HG03196 (cell line): Measurements from ENCODE around the gene SCYL3.

Experiments
- ATAC-seq: cut with Tn5 transposase; IDR thresholded peaks from one replicate; pipeline ENCODE4 v1.9.1; 2021; ENCODE audit not compliant: unreplicated experiment

SCYL3 gene

DNA sequence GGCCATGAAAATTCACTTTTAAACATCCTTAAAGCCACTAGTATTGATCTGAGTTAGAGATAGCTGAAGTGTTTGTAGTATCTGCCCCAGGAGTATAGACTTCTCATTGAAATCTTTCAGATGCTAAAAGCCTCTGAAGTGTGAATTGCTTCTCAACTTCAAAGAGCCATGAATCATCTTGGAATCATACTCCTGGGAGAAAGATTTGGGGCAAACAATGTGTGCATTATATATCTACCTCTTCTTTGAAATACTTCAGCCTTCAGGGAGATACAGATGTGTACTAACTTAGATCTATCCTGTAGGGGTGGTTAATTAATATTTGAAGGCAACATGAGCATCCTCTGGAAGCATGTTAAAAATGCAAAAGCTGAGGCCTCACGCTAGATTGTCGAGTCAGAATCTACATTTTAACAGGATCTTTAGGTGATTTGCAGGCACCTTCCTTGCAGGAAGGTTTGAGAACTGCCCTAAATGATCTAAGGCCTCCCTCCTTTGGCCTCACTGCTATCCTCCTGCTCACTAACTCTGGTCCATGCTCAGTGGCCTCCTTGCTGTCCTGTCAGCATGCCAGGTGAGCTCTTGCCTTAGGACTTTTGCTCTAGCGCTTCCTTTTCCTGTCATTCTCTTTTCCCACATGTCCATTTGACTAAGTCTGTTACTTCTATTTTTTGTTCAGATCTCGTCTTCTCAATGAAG, 6.0 kb upstream of the SCYL3 start:
- ATAC-seq = no peak

GRCh38 chr1:169896013-169896412, 2.3 kb upstream of the SCYL3 start:
- no peak for ATAC-seq

DNA sequence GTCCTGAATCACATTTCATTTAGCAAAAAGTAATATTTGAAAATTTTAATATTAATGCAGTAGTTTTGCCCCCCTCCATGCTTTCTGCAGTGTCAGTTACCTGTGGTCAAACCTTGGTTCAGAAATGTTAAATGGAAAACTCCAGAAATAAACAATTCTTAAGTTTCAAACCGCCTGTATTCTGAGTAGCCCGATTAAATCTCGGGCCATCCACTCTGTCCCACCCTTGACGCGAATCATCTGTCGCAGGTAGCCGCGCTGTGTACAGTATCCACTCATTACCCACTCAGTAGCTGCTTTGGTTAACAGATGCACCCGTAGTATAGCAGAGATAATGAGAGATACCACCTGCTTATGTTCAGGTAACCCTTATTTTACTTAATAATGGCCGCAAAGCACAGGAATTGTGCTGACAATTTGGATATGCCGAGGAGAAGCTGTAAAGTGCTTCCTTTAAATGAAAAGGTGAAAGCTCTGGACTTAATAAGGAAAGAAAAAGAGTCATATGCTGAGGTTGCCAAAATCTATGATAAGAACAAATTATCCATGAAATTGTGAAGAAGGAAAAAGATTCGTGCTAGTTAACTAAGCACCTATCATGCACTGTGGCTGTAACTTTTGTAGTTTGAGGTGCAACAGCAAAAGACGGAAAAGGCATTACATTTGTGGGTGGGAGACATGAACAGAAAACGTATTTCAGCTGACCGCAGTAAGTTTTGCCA, 889 bp upstream of the SCYL3 start:
- no peak for ATAC-seq

GRCh38 chr1:169892927-169893644, 610 bp downstream of the SCYL3 start:
- peak; percentile 20 for ATAC-seq

- ATAC-seq = no peak
Measured at GRCh38 chr1:169892176-169892926, 1.3 kb downstream of the SCYL3 start.

DNA sequence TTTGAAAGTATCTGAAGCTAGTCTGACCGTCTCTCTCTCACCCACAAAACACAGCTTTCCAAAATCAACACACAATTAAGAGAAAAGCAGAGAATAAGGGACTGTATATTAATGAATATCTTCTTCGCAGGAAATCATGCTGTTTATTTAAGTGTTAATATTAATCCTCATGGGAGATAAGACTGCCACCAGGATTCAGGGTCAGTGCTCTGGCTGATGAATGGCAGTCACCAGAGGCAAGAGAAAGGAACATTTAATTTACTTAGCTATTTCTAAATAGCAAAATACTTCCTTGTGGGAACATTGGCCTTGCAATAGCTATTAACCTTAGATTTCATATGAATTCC, 2.2 kb downstream of the SCYL3 start:
- ATAC-seq = no peak

GRCh38 chr1:169890761-169891538, 2.7 kb downstream of the SCYL3 start:
- no peak for ATAC-seq

DNA sequence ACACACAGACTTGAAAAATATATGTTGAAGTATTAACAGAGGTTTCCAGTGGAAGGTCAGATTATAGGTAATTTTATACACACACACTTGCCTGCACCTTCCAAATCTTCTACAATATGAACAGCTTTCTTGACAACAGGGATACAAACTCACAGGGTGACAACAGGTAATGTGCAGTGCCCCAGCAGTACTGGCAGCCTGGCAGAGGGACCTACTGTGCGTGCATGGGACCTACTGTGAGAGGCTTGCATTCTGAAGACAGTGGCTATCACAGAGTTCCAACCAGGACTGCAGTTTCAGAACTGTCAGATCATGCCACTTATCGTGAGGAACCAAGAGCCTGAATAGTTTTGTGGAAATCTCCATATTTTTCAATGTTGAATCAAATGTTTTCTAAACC, 3.8 kb downstream of the SCYL3 start:
- ATAC-seq = no peak

DNA sequence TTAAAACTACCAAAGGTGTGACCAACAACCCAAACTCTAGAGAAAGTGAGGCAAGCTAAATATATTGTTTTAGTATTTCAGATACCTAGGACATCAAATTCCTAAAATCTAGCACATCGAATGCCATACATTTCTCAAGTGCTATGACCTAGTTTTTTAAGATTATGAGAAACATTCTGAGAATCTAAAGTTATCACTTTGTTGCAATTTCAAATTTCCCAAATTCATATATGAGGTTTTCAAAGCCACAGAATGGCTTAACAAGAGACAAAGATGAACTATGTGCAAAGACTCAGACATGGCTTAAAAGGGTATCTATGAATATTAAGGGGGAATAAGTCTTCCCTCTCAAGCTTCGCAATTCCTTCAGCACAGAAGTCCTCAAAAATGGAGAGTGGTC, 6.8 kb downstream of the SCYL3 start:
- no peak for ATAC-seq

DNA sequence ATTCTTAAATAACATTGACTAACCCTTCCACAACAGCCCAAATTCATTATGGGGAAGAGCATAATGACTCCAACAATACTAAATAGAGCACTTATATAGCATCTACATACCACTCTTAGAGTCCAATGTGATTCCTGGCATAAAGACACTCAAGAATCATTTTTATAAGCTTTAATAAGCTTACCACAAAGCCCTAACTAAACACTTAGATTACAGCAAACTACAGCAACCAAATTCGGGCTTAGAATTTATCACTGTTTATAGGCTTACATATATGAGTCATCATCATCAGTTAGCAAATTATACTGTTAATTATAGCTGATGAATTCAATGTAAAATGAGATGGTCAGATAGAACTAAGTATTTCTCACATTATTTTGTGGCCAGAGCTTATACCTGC, 7.3 kb downstream of the SCYL3 start:
- ATAC-seq = no peak

GRCh38 chr1:169885207-169885606, 8.5 kb downstream of the SCYL3 start:
- no peak for ATAC-seq

DNA sequence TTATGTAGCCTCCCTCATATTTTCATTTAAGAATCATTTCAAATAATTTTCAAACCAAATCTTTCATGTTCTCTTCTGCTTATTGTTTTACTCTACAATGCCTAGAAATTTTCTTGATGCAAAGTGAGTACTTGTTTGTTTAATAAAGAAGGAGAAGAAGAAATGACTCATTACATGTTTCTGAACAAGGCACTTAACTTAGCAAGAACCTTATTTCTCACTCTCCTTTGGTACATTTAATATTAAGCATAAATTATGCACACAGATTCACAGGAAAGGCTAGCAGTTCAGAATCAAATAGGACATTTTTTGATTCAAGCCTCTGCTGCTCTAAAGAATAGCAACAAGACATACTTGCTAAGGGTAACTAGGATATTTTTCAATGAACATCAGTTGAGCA, 9.1 kb downstream of the SCYL3 start:
- no peak for ATAC-seq

GRCh38 chr1:169882039-169882511, 11.6 kb downstream of the SCYL3 start:
- no peak for ATAC-seq

GRCh38 chr1:169879034-169879840, 14.5 kb downstream of the SCYL3 start:
- no peak for ATAC-seq

GRCh38 chr1:169878498-169878897, 15.2 kb downstream of the SCYL3 start:
- ATAC-seq = no peak

DNA sequence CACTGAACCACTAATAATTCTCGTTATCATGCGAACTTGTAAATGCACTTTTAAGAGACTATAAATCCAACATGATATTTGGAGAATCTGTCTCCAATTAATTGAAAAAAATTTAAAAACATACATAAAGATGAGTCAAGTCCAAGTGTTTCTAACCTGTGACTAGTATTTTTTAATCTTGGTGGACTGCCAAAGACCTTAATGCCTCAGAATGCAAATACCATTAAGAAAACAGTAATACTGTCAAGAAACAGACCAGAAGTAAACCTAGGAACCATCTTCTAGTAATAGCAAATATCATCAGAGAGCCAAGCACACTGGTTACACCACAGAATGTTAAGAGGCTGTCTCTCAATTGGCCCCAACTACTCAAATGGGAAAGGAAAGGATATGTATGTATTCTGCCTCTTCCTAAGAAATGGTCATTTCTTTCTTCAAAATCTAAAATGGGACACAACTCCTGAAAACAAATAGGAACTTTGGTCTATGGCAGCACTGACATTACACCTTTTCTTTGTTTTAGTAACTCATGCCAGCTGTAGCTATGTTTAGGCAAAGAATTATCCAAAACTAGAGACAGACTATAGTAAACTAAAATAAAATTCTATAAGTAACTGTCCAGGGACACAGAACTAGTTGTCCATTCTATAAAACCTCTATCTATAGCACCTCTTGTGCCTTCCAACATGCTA, 15.8 kb downstream of the SCYL3 start:
- ATAC-seq = no peak

GRCh38 chr1:169874229-169874628, 19.5 kb downstream of the SCYL3 start:
- no peak for ATAC-seq

DNA sequence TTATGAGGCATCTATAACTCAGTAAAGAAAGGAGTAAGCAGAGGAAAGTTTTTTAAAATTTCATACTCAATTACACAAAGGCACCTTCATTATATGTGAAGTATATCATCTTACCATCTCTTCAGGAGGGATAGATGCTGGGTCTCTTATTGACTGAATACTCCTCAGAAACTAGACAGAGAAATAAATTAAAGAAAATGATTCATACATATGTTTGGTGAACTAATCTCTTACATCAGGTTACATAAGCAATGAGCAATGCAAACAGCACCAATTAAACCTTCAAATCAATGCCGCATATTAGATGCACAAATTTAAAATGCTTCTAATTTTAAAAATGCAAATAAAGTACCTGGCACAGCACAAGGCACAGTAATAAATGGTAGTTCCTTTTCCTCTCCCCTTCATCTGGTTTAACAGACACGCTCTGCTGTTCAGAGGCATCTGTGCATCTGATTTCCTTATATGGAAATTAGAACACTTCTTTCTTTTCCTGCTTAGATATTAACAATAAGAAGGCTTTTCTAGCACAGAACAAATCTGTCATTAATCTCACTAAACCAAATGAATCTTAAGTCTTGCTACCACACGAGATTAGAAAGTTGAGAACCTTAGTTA, 20.0 kb downstream of the SCYL3 start:
- ATAC-seq = no peak

DNA sequence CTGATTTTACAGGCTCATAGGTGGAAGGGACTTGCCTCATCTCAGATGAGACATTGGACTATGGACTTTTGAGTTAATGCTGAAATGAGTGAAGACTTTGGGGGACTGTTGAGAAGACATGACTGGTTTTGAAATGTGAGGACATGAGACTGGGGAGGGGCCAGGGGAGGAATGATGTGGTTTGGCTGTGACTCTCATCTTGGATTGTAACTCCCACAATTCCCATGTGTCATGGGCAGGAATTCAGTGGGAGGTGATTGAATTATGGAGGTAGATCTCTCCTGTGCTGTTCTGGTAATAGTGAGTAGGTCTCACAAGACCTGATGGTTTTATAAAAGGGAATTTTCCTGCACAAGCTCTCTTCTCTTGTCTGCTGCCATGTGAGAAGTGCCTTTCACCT, 20.8 kb downstream of the SCYL3 start:
- ATAC-seq = no peak
